ENCODE results near the gene RPUSD1. TPM values are rescaled to one million over a fixed set of nuclear protein-coding genes. Genes with fewer than 3 reads are reported as not detected.
A peak's percentile ranks its signal among the peaks of the same experiment; 100 is the strongest.

The RPUSD1 gene
- total and polyA plus RNA-seq, 2 of the 13 experiments (the other 11 are each of a cell fraction or from before 2014, with no cell fraction given), result 13.1 to 26.2 TPM

DNA sequence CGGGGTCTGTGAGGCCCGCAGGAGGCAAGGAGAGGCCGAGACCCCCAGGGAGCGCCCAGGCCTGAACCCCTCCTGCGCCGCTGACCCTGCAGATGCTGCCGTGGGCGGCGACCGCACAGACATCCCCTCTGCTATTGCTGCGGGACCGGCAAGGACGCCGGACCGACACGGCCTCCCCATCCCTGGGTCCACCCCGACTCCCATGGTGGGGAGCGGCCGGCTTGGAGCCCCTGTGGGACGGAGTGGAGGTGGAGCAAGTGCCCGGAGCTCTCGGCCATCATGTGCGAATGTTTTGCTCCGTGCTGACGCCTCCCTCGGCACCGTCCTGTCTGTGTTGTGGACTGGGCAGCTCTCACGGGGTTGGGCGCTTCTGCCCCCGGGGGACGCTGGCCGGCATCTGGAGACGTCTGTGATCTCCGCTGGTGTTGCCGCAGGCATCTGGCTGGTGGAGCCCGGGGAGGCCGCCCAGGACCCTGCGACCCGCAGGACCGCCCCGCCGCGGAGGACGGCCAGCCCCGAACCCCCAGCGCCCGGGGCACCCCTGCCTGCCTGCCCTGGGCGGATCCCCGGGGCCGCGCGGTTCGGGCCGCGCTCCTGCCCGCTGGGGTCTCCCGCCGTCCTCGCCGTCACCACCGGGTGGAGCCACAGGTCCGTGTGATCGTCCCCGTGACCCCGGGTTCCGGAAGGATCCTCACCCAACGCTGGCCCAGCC, 25.2 kb upstream of the RPUSD1 start (continued):
- TF ChIP-seq, protein P1, sequence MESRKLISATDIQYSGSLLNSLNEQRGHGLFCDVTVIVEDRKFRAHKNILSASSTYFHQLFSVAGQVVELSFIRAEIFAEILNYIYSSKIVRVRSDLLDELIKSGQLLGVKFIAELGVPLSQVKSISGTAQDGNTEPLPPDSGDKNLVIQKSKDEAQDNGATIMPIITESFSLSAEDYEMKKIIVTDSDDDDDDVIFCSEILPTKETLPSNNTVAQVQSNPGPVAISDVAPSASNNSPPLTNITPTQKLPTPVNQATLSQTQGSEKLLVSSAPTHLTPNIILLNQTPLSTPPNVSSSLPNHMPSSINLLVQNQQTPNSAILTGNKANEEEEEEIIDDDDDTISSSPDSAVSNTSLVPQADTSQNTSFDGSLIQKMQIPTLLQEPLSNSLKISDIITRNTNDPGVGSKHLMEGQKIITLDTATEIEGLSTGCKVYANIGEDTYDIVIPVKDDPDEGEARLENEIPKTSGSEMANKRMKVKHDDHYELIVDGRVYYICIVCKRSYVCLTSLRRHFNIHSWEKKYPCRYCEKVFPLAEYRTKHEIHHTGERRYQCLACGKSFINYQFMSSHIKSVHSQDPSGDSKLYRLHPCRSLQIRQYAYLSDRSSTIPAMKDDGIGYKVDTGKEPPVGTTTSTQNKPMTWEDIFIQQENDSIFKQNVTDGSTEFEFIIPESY (CRISPR knock-in tag; IDR thresholded peaks at IDR 0.05), result no peak
- TF ChIP-seq NFYC (CRISPR knock-in tag; IDR thresholded peaks at IDR 0.05) (no peak), ZNF263 (CRISPR knock-in tag; IDR thresholded peaks at IDR 0.05) (no peak), ZNF776 (CRISPR knock-in tag; IDR thresholded peaks at IDR 0.05) (no peak), ZNF12 (CRISPR knock-in tag; IDR thresholded peaks at IDR 0.05) (no peak), MLLT10 (CRISPR knock-in tag; IDR thresholded peaks at IDR 0.05) (no peak), SOX6 (IDR thresholded peaks at IDR 0.05) (no peak), SOX6 (CRISPR knock-in tag; IDR thresholded peaks at IDR 0.05) (no peak), TARDBP (CRISPR knock-in tag; IDR thresholded peaks at IDR 0.05) (no peak), PAF1 (CRISPR knock-in tag; IDR thresholded peaks at IDR 0.05) (no peak), KDM5A (IDR thresholded peaks at IDR 0.05; ENCODE audit: borderline replicate concordance, low read length) (no peak), CBX5 (CRISPR knock-in tag; IDR thresholded peaks at IDR 0.05; ENCODE audit: borderline replicate concordance) (no peak), ZBTB7B (CRISPR knock-in tag; IDR thresholded peaks at IDR 0.05) (peak; percentile 49; the same call in 1 of the 2 replicates), CREM (IDR thresholded peaks at IDR 0.05) (no peak), CREM (CRISPR knock-in tag; IDR thresholded peaks at IDR 0.05) (no peak), ZFP90 (CRISPR knock-in tag; IDR thresholded peaks at IDR 0.05; ENCODE audit: borderline replicate concordance) (no peak)
- TF ChIP-seq, protein P2, sequence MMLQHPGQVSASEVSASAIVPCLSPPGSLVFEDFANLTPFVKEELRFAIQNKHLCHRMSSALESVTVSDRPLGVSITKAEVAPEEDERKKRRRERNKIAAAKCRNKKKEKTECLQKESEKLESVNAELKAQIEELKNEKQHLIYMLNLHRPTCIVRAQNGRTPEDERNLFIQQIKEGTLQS (CRISPR knock-in tag; IDR thresholded peaks at IDR 0.05), result no peak
- TF ChIP-seq, protein P3, sequence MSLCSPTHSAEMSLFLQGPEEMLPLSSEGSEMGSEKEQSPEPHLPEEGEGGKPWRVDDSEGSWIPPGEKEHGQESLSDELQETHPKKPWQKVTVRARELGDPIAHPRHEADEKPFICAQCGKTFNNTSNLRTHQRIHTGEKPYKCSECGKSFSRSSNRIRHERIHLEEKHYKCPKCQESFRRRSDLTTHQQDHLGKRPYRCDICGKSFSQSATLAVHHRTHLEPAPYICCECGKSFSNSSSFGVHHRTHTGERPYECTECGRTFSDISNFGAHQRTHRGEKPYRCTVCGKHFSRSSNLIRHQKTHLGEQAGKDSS (CRISPR knock-in tag; IDR thresholded peaks at IDR 0.05; ENCODE audit: borderline replicate concordance, low read depth), result 0 out of 2 replicates have a peak, but pooled peaks have one; percentile 29
- TF ChIP-seq, protein P4, sequence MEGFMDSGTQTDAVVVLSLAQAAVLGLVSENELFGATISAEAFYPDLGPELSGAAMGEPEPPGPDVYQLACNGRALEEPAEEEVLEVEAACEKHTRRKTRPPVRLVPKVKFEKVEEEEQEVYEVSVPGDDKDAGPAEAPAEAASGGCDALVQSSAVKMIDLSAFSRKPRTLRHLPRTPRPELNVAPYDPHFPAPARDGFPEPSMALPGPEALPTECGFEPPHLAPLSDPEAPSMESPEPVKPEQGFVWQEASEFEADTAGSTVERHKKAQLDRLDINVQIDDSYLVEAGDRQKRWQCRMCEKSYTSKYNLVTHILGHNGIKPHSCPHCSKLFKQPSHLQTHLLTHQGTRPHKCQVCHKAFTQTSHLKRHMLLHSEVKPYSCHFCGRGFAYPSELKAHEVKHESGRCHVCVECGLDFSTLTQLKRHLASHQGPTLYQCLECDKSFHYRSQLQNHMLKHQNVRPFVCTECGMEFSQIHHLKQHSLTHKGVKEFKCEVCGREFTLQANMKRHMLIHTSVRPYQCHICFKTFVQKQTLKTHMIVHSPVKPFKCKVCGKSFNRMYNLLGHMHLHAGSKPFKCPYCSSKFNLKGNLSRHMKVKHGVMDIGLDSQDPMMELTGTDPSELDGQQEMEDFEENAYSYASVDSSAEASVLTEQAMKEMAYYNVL (CRISPR knock-in tag; IDR thresholded peaks at IDR 0.05; ENCODE audit: borderline replicate concordance), result no peak
- TF ChIP-seq, protein P5, sequence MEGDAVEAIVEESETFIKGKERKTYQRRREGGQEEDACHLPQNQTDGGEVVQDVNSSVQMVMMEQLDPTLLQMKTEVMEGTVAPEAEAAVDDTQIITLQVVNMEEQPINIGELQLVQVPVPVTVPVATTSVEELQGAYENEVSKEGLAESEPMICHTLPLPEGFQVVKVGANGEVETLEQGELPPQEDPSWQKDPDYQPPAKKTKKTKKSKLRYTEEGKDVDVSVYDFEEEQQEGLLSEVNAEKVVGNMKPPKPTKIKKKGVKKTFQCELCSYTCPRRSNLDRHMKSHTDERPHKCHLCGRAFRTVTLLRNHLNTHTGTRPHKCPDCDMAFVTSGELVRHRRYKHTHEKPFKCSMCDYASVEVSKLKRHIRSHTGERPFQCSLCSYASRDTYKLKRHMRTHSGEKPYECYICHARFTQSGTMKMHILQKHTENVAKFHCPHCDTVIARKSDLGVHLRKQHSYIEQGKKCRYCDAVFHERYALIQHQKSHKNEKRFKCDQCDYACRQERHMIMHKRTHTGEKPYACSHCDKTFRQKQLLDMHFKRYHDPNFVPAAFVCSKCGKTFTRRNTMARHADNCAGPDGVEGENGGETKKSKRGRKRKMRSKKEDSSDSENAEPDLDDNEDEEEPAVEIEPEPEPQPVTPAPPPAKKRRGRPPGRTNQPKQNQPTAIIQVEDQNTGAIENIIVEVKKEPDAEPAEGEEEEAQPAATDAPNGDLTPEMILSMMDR (CRISPR knock-in tag; IDR thresholded peaks at IDR 0.05), result peak; percentile 88
- TF ChIP-seq, protein P6, sequence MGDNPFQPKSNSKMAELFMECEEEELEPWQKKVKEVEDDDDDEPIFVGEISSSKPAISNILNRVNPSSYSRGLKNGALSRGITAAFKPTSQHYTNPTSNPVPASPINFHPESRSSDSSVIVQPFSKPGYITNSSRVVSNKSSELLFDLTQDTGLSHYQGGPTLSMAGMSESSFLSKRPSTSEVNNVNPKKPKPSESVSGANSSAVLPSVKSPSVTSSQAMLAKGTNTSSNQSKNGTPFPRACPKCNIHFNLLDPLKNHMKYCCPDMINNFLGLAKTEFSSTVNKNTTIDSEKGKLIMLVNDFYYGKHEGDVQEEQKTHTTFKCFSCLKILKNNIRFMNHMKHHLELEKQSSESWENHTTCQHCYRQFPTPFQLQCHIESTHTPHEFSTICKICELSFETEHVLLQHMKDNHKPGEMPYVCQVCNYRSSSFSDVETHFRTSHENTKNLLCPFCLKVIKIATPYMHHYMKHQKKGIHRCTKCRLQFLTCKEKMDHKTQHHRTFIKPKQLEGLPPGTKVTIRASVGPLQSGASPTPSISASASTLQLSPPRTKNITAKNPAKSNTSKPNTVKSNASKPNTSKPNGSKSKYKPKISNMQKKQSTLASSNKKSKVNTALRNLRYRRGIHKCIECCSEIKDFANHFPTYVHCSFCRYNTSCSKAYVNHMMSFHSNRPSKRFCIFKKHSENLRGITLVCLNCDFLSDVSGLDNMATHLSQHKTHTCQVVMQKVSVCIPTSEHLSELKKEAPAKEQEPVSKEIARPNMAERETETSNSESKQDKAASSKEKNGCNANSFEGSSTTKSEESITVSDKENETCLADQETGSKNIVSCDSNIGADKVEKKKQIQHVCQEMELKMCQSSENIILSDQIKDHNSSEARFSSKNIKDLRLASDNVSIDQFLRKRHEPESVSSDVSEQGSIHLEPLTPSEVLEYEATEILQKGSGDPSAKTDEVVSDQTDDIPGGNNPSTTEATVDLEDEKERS (CRISPR knock-in tag; IDR thresholded peaks at IDR 0.05), result no peak
